GM12878 (cell line): ENCODE measurements around the gene GNG12. TPM values are rescaled to one million over a fixed set of nuclear protein-coding genes. Genes with fewer than 3 reads are reported as not detected.

Source experiments
- ATAC-seq: fragments of 200-7000 bp; cut with Tn5 transposase; 3 replicates; pipeline ENCODE4 v1.9.1; 2020; ENCODE audit warnings: mild to moderate bottlenecking, moderate library complexity
- BruUV-seq: library from RNA; stranded (reverse); fragments of 400-500 nt; replicated peaks from 2 replicates; lab custom pipeline; 2021; lab: Mats Ljungman, UMichigan
- CTCF ChIA-PET: fragments of 300-600 bp; sonication (Branson Sonifier 250); formaldehyde crosslinking; extraction: SDS; loops from one replicate; lab custom pipeline; 2021; ENCODE audit warnings: inconsistent platforms; lab: Yijun Ruan, JAX
- POLR2A ChIA-PET: fragments of 350-600 bp; formaldehyde crosslinking; extraction: SDS; loops from one replicate; lab custom pipeline; 2021; ENCODE audit warnings: inconsistent platforms; lab: Charles Lee
- RAD21 ChIA-PET: fragments of 300-600 bp; sonication (Branson Sonifier 250); formaldehyde crosslinking; loops from one replicate; lab custom pipeline; 2023; ENCODE audit warnings: antibody characterized with exemption; ENCODE audit not compliant: unreplicated experiment; lab: Charles Lee
- SMC1A ChIA-PET: fragments of 300-600 bp; sonication (Branson Sonifier 250); formaldehyde crosslinking; loops from one replicate; lab custom pipeline; 2023; ENCODE audit not compliant: unreplicated experiment, uncharacterized antibody; lab: Charles Lee
- DNase-seq: peaks from one replicate; pipeline ENCODE4 v3.0.0-alpha.2; 2011; ENCODE audit warnings: low read depth, low spot score
- FAIRE-seq: peaks from 3 replicates; lab custom pipeline; 2011; peaks lifted over from hg19 to GRCh38; lab: Jason Lieb, UNC
- H2AFZ ChIP-seq: 2 replicates; pipeline ENCODE4 v1.6.0; 2011; ENCODE audit warnings: low read depth, low read length, control low read depth; ENCODE audit not compliant: control insufficient read depth
- H3K27ac ChIP-seq: 2 replicates; pipeline ENCODE4 v1.5.1; 2011; ENCODE audit warnings: control low read depth; ENCODE audit not compliant: control insufficient read depth, insufficient read depth
- H3K27me3 ChIP-seq, 2 experiments: replicated peaks in 1 of 2; 2 replicates each; pipeline versions ENCODE4 v1.6.0 to v1.6.1; 2011; ENCODE audit warnings: low read length in 1 of 2; ENCODE audit not compliant: control insufficient read depth in 2 of 2, insufficient read depth in 2 of 2
- H3K36me3 ChIP-seq, 2 experiments: 2 replicates each; pipeline ENCODE4 v1.5.1; 2011; ENCODE audit warnings: low read length in 1 of 2; ENCODE audit not compliant: control insufficient read depth in 2 of 2, insufficient read depth in 2 of 2
- H3K4me1 ChIP-seq: 2 replicates; pipeline ENCODE4 v1.6.1; 2011; ENCODE audit warnings: mild to moderate bottlenecking, low read length, moderate library complexity, mixed read lengths; ENCODE audit not compliant: control insufficient read depth, insufficient read depth
- H3K4me2 ChIP-seq: 2 replicates; pipeline ENCODE4 v1.6.0; 2011; ENCODE audit warnings: control low read depth; ENCODE audit not compliant: control insufficient read depth, insufficient read depth
- H3K4me3 ChIP-seq: fragments of 200-600 bp; sonication (generic); 2 replicates; pipeline ENCODE4 v1.5.1; 2016
- H3K79me2 ChIP-seq: 2 replicates; pipeline ENCODE4 v1.6.0; 2011; ENCODE audit warnings: low read length; ENCODE audit not compliant: control insufficient read depth, insufficient read depth
- H3K9ac ChIP-seq: 2 replicates; pipeline ENCODE4 v1.8.0; 2011; ENCODE audit warnings: low read length, control low read depth, mixed read lengths; ENCODE audit not compliant: control insufficient read depth, insufficient read depth
- H3K9me3 ChIP-seq: replicated peaks from 3 replicates; pipeline ENCODE4 v1.5.1; 2011; ENCODE audit warnings: mild to moderate bottlenecking, low read length; ENCODE audit not compliant: control insufficient read depth, insufficient read depth
- H4K20me1 ChIP-seq: 2 replicates; pipeline ENCODE4 v1.6.0; 2011; ENCODE audit not compliant: control insufficient read depth, insufficient read depth
- BHLHE40 ChIP-seq, 2 experiments: fragments of 450-650 bp in 1 of 2; IDR thresholded peaks; 2 replicates each; pipeline ENCODE4 v1.6.1; 2011 to 2017; ENCODE audit warnings: low read depth in 2 of 2, borderline replicate concordance in 1 of 2, improper control_type of control experiment in 1 of 2, low read length in 1 of 2, mild to moderate bottlenecking in 1 of 2
- BMI1 ChIP-seq: fragments of 450-650 bp; IDR thresholded peaks from 2 replicates; pipeline ENCODE4 v1.6.1; 2016; ENCODE audit warnings: mild to moderate bottlenecking, moderate library complexity, borderline replicate concordance
- BRCA1 ChIP-seq: IDR thresholded peaks from 2 replicates; pipeline ENCODE4 v1.6.1; 2011; ENCODE audit warnings: low read depth, low read length, improper control_type of control experiment
- EGR1 ChIP-seq, 2 experiments: IDR thresholded peaks; 1 replicate in 1 of 2; 2 replicates in 1 of 2; pipeline ENCODE4 v1.6.1; 2011 to 2012; ENCODE audit warnings: low read depth in 2 of 2, low read length in 2 of 2, borderline replicate concordance in 1 of 2, mild to moderate bottlenecking in 1 of 2, moderate library complexity in 1 of 2
- FOS ChIP-seq: IDR thresholded peaks from 3 replicates; pipeline ENCODE4 v1.6.1; 2011; ENCODE audit warnings: borderline replicate concordance; ENCODE audit not compliant: insufficient read length; ENCODE audit errors: extremely low read depth
- PAX5 ChIP-seq: IDR thresholded peaks from 2 replicates; pipeline ENCODE4 v1.6.1; 2011; ENCODE audit warnings: low read depth, low read length, borderline replicate concordance
- PAX8 ChIP-seq: fragments of 450-650 bp; IDR thresholded peaks from 2 replicates; pipeline ENCODE4 v1.6.1; 2017; ENCODE audit warnings: mild to moderate bottlenecking, moderate library complexity
- PBX3 ChIP-seq: IDR thresholded peaks from 2 replicates; pipeline ENCODE4 v1.6.1; 2011; ENCODE audit warnings: mild to moderate bottlenecking, low read depth, low read length, moderate library complexity; ENCODE audit not compliant: insufficient replicate concordance
- RAD51 ChIP-seq: fragments of 450-650 bp; IDR thresholded peaks from 2 replicates; pipeline ENCODE4 v1.6.1; 2016; ENCODE audit warnings: moderate library complexity, mild to moderate bottlenecking, inconsistent platforms
- RUNX3 ChIP-seq: IDR thresholded peaks from 2 replicates; pipeline ENCODE4 v1.6.1; 2012; ENCODE audit warnings: low read length, inconsistent platforms
- SREBF2 ChIP-seq: IDR thresholded peaks from 2 replicates; pipeline ENCODE4 v1.6.1; 2012; ENCODE audit warnings: mild to moderate bottlenecking, low read length
- WGBS: methylation state at CpG from one replicate; pipeline ENCODE4 v1.1.6; 2016; ENCODE audit warnings: low lambda C conversion rate; ENCODE audit not compliant: insufficient replicate concordance, insufficient coverage; ENCODE audit errors: missing lambda C conversion rate; 5-methylcytosine and 5-hydroxymethylcytosine counted together
- in situ Hi-C: fragments of 300-500 bp; cut with MboI; formaldehyde crosslinking; loops from 9 replicates; pipeline ENCODE4 v1.14.3; 2018; ENCODE audit warnings: mixed read lengths
- intact Hi-C: fragments of 100-400 bp; cut with micrococcal nuclease; formaldehyde crosslinking; loops from one replicate; pipeline ENCODE4 v1.14.2; 2022; ENCODE audit not compliant: unreplicated experiment
- polyA plus RNA-seq, 11 experiments: library from polyadenylated mRNA; depleted of rRNA in 4 of 11; unstranded in 6 of 11; stranded (reverse) in 5 of 11; fragments of >200 nt; fragmentation: Nextera tagmentation in 4 of 11; fragmentation: Illumina TruSeq in 1 of 11; extraction: Ambion mirVana in 4 of 11; extraction: Trizol in 1 of 11; gene quantifications; 1 replicate in 1 of 11; 2 replicates in 10 of 11; pipeline versions ENCODE4 v1.2.1 to v1.2.3, GENCODE V29; 2011 to 2016; ENCODE audit warnings: inconsistent platforms in 2 of 11, missing spikeins in 2 of 11, low read depth in 1 of 11
- total RNA-seq, 4 experiments: library from RNA; depleted of rRNA in 3 of 4; stranded (reverse); fragments of >200 nt in 3 of 4; fragmentation: Illumina TruSeq in 1 of 4; extraction: Trizol in 1 of 4; gene quantifications; 2 replicates each; pipeline versions ENCODE4 v1.2.1 to v1.2.3, GENCODE V29; 2013 to 2021
- TF ChIP-seq, protein P1 (sequence below): IDR thresholded peaks from 2 replicates; pipeline ENCODE4 v1.6.1; 2011; ENCODE audit warnings: low read depth, low read length, improper control_type of control experiment, borderline replicate concordance
- TF ChIP-seq, protein P2 (sequence below): IDR thresholded peaks from 2 replicates; pipeline ENCODE4 v1.6.1; 2012; ENCODE audit warnings: improper control_type of control experiment, low read depth, low read length; ENCODE audit not compliant: insufficient replicate concordance
- TF ChIP-seq, protein P3 (sequence below), 3 experiments: IDR thresholded peaks in 2 of 3; conservative IDR thresholded peaks in 1 of 3; 2 replicates each; pipeline ENCODE4 v1.5.1; 2011; ENCODE audit warnings: low read depth in 3 of 3, low read length in 3 of 3, mild to moderate bottlenecking in 3 of 3, control low read depth in 2 of 3, moderate library complexity in 2 of 3, inconsistent platforms in 1 of 3, mixed read lengths in 1 of 3; ENCODE audit not compliant: control insufficient read depth in 2 of 3, insufficient read depth in 1 of 3; ENCODE audit errors: extremely low read depth in 1 of 3

Gene GNG12
- total and polyA plus RNA-seq, 10 of the 15 experiments (the other 5 are each of a cell fraction or from before 2014, with no cell fraction given) = 0.22 to 32.8 (median 0.35) TPM

DNA sequence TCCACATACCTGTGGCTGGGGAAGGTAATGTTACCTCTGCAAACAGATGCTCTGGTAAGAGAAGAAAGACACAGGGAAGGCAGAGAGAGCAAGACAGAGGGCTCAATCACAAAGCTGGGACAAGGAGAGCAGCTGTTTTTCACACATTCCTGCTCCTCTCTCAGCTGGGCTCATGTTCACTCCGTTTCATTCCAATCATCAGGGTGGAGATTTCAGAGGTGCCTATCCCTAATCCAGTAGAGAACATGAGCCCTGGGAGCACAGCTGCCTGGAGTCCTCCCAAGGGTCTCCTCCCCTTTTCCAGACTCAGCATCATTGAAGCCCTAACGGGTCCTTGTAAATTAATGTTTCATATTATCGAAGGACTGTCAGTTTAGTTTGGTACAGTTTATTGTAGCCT, 128.9 kb downstream of the GNG12 start:
- ChIA-PET CTCF (interaction anchor here (1.1 to 1.8 kb wide), 5 partner anchors 13 to 152 kb away, joined by 3 to 6 read pairs (median 3); no protein-coding TSS in a partner anchor), RAD21 (interaction anchor here (1.5 to 2.5 kb wide), 2 partner anchors 55 to 61 kb away, joined by 3 to 11 read pairs; no protein-coding TSS in a partner anchor), SMC1A (interaction anchor here (1.2 to 3.1 kb wide), 8 partner anchors 10 to 56 kb away, joined by 3 to 8 read pairs (median 6); partner anchors contain the start of gene GADD45A), POLR2A (interaction anchor here (0.6 to 1.9 kb wide), 4 partner anchors 13 to 16 kb away, joined by 3 to 6 read pairs (median 4); no protein-coding TSS in a partner anchor)
- Histone ChIP-seq H2AFZ (no peak overlapping the region), H3K9me3 (no peaks in the 10 kb centered on the region), H3K9ac (no peak overlapping the region), H4K20me1 (no peaks in the 10 kb centered on the region), H3K27me3 (no peaks in the 10 kb centered on the region; a peak in 2 of 4 replicates), H3K36me3 (no peaks in the 10 kb centered on the region), H3K27ac (no peak overlapping the region), H3K4me1 (no peaks in the 10 kb centered on the region), H3K79me2 (no peaks in the 10 kb centered on the region), H3K4me2 (no peak overlapping the region), H3K4me3 (no peak overlapping the region)
- FAIRE-seq (no peak), ATAC-seq (no peak), DNase-seq (no peak)
- in situ Hi-C loops (no loop called here), intact Hi-C loops (no loop called here)
- 57% methylated on average over 3 of the region's 3 CpGs for WGBS
- BruUV-seq = no TSS peak
- TF ChIP-seq FOS (no peak), RAD51 (no peak), EGR1 (IDR thresholded peaks at IDR 0.05; ENCODE audit: borderline replicate concordance in 1 of 2, low read depth in 2 of 2, low read length in 2 of 2) (no peak), SREBF2 (no peak), PAX5 (no peak), BRCA1 (no peak), RUNX3 (no peak), PBX3 (no peak), BHLHE40 (IDR thresholded peaks at IDR 0.05; ENCODE audit: borderline replicate concordance in 1 of 2, low read depth in 2 of 2, low read length in 1 of 2) (no peak), PAX8 (no peak), BMI1 (no peak)
- TF ChIP-seq, protein P1, sequence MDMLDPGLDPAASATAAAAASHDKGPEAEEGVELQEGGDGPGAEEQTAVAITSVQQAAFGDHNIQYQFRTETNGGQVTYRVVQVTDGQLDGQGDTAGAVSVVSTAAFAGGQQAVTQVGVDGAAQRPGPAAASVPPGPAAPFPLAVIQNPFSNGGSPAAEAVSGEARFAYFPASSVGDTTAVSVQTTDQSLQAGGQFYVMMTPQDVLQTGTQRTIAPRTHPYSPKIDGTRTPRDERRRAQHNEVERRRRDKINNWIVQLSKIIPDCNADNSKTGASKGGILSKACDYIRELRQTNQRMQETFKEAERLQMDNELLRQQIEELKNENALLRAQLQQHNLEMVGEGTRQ = no peak
- TF ChIP-seq, protein P2, sequence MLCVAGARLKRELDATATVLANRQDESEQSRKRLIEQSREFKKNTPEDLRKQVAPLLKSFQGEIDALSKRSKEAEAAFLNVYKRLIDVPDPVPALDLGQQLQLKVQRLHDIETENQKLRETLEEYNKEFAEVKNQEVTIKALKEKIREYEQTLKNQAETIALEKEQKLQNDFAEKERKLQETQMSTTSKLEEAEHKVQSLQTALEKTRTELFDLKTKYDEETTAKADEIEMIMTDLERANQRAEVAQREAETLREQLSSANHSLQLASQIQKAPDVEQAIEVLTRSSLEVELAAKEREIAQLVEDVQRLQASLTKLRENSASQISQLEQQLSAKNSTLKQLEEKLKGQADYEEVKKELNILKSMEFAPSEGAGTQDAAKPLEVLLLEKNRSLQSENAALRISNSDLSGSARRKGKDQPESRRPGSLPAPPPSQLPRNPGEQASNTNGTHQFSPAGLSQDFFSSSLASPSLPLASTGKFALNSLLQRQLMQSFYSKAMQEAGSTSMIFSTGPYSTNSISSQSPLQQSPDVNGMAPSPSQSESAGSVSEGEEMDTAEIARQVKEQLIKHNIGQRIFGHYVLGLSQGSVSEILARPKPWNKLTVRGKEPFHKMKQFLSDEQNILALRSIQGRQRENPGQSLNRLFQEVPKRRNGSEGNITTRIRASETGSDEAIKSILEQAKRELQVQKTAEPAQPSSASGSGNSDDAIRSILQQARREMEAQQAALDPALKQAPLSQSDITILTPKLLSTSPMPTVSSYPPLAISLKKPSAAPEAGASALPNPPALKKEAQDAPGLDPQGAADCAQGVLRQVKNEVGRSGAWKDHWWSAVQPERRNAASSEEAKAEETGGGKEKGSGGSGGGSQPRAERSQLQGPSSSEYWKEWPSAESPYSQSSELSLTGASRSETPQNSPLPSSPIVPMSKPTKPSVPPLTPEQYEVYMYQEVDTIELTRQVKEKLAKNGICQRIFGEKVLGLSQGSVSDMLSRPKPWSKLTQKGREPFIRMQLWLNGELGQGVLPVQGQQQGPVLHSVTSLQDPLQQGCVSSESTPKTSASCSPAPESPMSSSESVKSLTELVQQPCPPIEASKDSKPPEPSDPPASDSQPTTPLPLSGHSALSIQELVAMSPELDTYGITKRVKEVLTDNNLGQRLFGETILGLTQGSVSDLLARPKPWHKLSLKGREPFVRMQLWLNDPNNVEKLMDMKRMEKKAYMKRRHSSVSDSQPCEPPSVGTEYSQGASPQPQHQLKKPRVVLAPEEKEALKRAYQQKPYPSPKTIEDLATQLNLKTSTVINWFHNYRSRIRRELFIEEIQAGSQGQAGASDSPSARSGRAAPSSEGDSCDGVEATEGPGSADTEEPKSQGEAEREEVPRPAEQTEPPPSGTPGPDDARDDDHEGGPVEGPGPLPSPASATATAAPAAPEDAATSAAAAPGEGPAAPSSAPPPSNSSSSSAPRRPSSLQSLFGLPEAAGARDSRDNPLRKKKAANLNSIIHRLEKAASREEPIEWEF = no peak
- TF ChIP-seq, protein P3, sequence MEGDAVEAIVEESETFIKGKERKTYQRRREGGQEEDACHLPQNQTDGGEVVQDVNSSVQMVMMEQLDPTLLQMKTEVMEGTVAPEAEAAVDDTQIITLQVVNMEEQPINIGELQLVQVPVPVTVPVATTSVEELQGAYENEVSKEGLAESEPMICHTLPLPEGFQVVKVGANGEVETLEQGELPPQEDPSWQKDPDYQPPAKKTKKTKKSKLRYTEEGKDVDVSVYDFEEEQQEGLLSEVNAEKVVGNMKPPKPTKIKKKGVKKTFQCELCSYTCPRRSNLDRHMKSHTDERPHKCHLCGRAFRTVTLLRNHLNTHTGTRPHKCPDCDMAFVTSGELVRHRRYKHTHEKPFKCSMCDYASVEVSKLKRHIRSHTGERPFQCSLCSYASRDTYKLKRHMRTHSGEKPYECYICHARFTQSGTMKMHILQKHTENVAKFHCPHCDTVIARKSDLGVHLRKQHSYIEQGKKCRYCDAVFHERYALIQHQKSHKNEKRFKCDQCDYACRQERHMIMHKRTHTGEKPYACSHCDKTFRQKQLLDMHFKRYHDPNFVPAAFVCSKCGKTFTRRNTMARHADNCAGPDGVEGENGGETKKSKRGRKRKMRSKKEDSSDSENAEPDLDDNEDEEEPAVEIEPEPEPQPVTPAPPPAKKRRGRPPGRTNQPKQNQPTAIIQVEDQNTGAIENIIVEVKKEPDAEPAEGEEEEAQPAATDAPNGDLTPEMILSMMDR (IDR thresholded peaks at IDR 0.05 in 2 of 3, conservative IDR thresholded peaks at IDR 0.05 in 1 of 3; ENCODE audit: control insufficient read depth in 2 of 3, extremely low read depth in 1 of 3, insufficient read depth in 1 of 3, low read depth in 3 of 3, low read length in 3 of 3) = no peak
